ENCODE results near the gene FUZ.

FUZ gene

GRCh38 chr19:49860336-49861102 lies 47.4 kb upstream of the FUZ start:
- no peak for DNase-seq
- H3K4me3 ChIP-seq (ENCODE audit: low read depth, low read length): no peak overlapping the region
- H3K36me3 ChIP-seq (replicated peaks): peaks cover 75% of the 10 kb centered on the region
- H3K27me3 ChIP-seq (replicated peaks): no peaks in the 10 kb centered on the region
- no peak overlapping the region for H3K27ac ChIP-seq
- in situ Hi-C loops (cut with HindIII; ENCODE audit: low pct_ligation_motif_present, low sequenced_read_pairs): no loop called here
- no peak for TF ChIP-seq CTCF (IDR thresholded peaks at IDR 0.05; ENCODE audit: low read depth, low read length, missing control alignments)

DNA sequence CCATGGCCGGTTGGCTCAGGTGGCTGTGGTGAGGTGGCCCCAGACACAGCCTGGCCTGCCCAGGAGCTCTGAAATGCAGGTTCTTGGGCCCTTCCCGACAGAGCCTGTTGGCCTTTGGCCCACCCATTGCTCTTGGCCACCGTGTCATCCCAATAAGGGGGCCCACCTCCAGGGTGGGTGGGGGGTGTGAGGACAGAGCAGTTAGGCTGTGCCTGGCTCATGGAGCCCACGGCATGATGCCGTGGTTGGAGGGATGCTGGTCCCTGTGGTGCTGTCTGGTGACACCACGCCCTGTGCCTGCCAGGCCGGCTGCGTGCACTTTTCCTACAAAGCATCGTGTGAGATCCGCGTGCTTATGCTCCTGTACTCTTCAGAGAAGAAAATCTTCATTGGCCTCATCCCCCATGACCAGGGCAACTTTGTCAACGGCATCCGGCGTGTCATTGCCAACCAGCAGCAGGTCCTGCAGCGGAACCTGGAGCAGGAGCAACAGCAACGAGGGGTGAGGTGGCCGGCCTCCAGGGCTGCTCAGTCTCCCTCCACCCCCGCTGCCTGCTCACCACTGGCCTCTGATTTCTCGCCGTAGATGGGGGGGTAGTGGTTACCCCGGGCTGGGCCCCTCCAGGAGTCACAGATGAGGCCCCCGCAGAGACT lies 46.7 kb upstream of the FUZ start:
- H3K27ac ChIP-seq: peak overlapping the region; percentile 58

GRCh38 chr19:49858088-49858985 lies 45.2 kb upstream of the FUZ start:
- no peak overlapping the region for H3K4me3 ChIP-seq (ENCODE audit: low read depth, low read length)
- H3K27ac ChIP-seq: peak overlapping the region; percentile 58
- no peak for TF ChIP-seq CTCF (IDR thresholded peaks at IDR 0.05; ENCODE audit: low read depth, low read length, missing control alignments)
- no peak for DNase-seq
- in situ Hi-C loops (cut with HindIII; ENCODE audit: low pct_ligation_motif_present, low sequenced_read_pairs): no loop called here
- peaks cover 68% of the 10 kb centered on the region for H3K36me3 ChIP-seq (replicated peaks)
- no peaks in the 10 kb centered on the region for H3K27me3 ChIP-seq (replicated peaks)

More for the DNA sequence above, 46.7 kb upstream of the FUZ start:
- no peak for TF ChIP-seq CTCF (IDR thresholded peaks at IDR 0.05; ENCODE audit: low read depth, low read length, missing control alignments)
- DNase-seq: no peak
- Histone ChIP-seq H3K4me3 (ENCODE audit: low read depth, low read length) (no peak overlapping the region), H3K36me3 (replicated peaks) (peaks cover 78% of the 10 kb centered on the region), H3K27me3 (replicated peaks) (no peaks in the 10 kb centered on the region)
- in situ Hi-C loops (cut with HindIII; ENCODE audit: low pct_ligation_motif_present, low sequenced_read_pairs): no loop called here

GRCh38 chr19:49857838-49858087 lies 44.7 kb upstream of the FUZ start:
- Histone ChIP-seq H3K27ac (no peak overlapping the region), H3K27me3 (replicated peaks) (no peaks in the 10 kb centered on the region), H3K4me3 (ENCODE audit: low read depth, low read length) (no peak overlapping the region), H3K36me3 (replicated peaks) (peaks cover 64% of the 10 kb centered on the region)
- no peak for TF ChIP-seq CTCF (IDR thresholded peaks at IDR 0.05; ENCODE audit: low read depth, low read length, missing control alignments)
- no peak for DNase-seq
- in situ Hi-C loops (cut with HindIII; ENCODE audit: low pct_ligation_motif_present, low sequenced_read_pairs): no loop called here

DNA sequence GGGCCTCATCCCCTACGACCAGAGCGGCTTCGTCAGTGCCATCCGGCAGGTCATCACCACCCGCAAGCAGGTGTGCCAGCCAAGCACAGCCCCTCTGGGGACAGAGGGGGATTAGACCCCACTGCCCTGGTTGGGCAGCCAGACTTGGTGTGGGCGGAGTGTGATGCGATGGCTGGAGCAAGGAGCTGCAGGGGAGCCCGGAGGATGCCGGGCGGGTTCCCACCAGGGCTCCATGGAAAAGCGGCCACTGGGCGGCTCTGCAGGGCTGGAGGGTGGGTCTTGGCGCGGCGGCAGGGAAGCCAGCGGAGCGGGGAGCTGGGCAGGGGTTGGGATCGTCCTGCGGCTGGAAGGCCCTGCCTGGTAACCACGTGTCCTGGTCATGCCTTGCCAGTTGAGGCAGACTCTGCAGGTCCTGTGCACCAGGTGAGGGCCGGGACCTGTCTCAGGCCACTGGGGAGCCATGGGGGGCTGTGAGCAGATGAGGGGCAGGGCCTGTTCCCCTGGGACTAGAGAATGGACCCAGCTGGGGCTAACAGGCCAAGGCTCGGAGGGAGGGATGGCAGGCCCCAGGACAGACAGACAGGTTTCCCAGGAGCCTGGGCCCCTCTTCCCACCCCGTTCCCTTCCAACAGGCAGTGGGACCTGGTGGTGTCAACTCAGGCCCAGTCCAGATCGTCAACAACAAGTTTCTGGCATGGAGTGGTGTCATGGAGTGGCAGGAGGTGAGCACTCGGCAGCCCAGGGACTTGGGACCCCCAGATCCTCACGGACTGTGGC lies 44.2 kb upstream of the FUZ start:
- no peak for TF ChIP-seq CTCF (IDR thresholded peaks at IDR 0.05; ENCODE audit: low read depth, low read length, missing control alignments)
- no peak for DNase-seq
- in situ Hi-C loops (cut with HindIII; ENCODE audit: low pct_ligation_motif_present, low sequenced_read_pairs): no loop called here
- Histone ChIP-seq H3K27ac (no peak overlapping the region), H3K36me3 (replicated peaks) (peaks cover 64% of the 10 kb centered on the region), H3K4me3 (ENCODE audit: low read depth, low read length) (no peak overlapping the region), H3K27me3 (replicated peaks) (no peaks in the 10 kb centered on the region)
